A673 (cell line): ENCODE results near the gene SYK.

Source experiments
- CTCF ChIP-seq: fragments of 300-800, 200-600 bp; sonication (generic); conservative IDR thresholded peaks from 2 replicates; pipeline ENCODE4 v1.5.1; 2017; ENCODE audit warnings: low read depth, mild to moderate bottlenecking, antibody characterized with exemption, low read length, moderate library complexity, mixed read lengths
- EZH2 ChIP-seq: fragments of 200-600 bp; sonication (generic); IDR thresholded peaks from 2 replicates; pipeline ENCODE4 v1.6.1; 2017; ENCODE audit warnings: borderline replicate concordance, low read depth, mild to moderate bottlenecking, mixed read lengths, antibody characterized with exemption, low read length; ENCODE audit not compliant: poor library complexity, severe bottlenecking

DNA sequence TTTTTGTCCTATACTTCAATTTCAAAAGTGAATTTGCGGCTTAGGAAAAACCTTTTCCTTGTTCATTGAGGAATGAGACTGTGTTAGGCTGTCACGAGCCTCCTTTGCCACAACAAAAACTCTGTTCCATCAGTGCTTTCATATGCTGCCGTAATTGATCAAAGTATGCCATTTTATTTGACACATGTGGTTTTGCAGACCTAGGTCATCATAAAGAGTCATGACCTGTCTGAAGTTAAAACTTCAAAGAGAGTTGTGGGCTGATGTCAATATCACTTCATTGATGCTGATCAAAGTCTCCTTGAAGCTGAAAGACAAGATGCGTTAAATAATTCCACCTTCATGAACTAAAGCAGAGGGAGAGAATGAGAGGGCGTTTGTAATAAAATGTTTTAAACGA is 55.5 kb downstream of the SYK start:
- TF ChIP-seq CTCF (no peak), EZH2 (no peak)
